ENCODE results near the gene PSMD11.

The PSMD11 gene

DNA sequence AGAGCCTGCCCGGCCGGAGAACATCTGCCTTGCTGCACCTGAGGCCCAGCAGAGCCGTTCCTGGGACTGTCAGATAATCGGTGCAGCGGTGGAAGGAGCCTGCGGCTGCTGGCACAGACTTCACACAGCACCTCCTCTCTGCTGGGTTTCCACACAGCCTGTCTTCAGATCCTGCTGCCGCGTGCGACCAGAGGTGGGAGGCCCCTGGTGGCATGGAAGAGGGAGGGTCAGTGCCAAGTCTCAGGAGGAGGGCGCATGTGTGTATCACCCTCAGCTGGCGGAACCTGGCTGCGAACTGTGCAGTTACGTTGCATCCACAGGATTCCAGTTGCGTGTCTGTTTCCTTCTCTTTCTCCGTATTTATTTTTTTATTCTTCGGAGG lies 45.8 kb downstream of the PSMD11 start:
- DNase-seq (ENCODE audit: low spot score), result no peak

GRCh38 chr17:32491371-32492263 lies 47.3 kb downstream of the PSMD11 start:
- DNase-seq (ENCODE audit: low spot score), result no peak

GRCh38 chr17:32492264-32492589 lies 47.9 kb downstream of the PSMD11 start:
- no peak for DNase-seq (ENCODE audit: low spot score)

DNA sequence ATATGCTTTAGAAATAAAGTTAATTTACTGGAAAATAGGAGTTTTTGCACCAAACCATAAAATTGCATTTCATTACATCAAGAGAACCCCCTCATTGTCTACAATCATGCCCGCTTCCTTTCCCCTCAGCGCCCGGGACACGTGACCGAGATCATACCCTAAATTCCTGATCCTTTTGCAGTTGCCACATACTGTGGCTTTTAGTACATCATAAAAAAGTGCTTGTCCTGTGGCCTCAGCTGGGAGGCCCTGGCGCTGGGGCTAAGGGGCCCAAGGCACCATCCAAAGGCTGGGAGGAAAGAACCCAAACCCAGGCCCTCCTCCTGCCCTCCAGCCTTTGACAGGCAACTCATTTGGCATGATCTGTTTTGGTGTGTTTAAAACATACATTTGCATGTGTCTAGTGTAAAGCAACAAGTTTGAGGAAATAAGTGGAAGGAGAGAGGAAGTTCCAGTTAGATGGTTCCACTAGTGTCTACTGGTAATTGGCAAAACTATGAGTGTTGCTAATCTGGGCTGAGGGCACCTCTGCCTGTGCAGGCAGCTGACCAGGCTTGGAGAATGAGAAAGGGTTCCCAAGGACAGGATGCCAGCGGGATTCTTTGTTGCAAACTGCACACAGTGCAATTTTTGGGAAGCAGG lies 48.5 kb downstream of the PSMD11 start:
- no peak for DNase-seq (ENCODE audit: low spot score)

GRCh38 chr17:32493571-32493970 lies 49.3 kb downstream of the PSMD11 start:
- no peak for DNase-seq (ENCODE audit: low spot score)

DNA sequence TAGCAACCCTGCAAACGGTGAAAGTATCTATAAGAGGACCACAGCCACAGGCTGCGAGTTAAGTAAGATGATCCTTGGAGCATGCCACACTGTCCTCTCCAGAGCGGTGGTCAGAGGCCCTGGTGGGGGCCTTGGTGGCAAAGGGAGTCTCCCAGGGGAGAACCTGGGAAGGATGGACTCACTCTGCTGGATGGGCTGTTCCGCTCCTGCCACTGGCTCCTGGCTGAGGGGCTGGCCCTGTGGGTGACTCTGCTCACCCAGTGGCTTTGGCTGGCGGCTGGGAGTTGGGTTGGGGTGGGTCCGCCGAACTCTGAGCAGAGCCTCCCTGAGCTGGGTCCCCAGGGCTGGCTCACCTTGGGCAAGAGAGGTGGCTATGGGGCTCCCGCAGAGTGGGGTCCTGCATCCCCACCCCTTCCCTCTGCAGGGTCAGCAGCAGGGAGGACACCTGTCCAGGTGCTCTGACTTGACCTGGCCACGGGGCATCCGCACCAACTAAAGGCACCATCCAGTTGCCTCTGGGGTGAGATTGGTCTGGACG lies 49.7 kb downstream of the PSMD11 start:
- no peak for DNase-seq (ENCODE audit: low spot score)

DNA sequence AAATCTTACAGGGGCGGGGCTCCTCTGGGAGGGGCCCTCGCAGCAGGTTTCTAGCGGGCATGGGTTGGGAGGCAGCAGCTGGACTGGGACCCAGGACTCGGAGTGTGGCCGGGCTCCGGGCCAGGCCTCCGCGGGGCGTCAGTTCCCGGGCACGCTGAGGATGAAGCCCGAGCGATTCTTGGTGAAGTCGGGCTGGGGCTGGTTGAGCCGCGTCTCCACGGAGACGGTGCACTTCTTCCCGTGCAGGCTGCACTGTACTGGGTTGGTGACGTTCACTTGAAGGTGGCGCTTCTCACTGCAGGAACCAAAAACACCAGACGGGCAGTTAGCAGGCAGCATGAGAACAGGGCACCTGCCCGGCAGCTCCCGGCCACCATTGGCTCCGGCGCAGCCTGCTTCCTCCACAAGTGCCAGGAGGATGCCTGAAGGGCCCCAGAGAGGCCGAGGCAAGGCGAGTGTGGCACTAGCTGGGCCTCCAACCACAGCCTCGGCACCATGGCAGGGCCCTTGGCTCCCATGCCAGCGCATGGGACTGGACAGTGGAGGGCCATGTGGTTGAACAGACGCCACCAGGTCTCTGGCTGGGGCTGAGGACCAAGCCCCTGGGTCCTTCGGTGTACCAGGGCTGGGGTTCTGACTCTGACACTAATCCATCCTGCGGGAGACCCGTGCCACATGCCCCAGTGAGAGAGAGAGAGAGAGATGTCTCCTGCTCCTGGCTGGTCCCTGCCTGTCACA lies 50.5 kb downstream of the PSMD11 start:
- no peak for DNase-seq (ENCODE audit: low spot score)

- no peak for DNase-seq (ENCODE audit: low spot score)
Measured at GRCh38 chr17:32495359-32496231, 51.3 kb downstream of the PSMD11 start.

DNA sequence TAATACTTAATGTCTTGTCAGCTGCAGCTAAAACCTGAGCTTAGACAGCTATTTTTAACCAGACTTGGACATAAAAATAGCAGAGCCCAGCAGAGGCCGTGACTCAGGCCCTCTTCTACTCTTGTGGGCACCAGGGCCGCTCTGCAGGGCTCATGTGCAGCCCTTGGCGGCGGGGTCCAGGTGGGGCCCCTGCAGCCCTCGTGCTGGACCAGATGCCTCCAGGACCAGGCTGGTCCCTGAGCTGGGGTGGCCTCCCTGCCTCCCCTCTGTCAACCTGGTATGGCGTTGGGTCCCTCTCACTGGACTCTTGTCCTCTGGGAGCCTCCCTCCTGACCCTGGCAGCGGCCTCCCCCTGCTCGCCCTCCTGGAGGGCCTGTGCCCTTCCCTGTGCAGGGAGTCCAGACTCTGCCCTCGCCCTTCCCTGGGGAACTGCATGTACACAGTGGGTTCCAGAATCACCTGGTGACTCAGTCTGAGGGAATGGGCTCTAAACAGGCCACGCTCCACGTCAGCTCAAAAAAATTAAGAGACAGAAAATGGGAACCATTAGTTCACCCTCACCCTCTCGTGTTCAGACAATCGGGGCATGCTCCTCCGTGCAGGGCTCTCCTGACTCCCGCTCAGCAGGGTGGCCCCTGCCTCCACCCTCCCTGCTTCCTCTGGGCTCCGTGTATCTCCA lies 52.2 kb downstream of the PSMD11 start:
- DNase-seq (ENCODE audit: low spot score), result no peak

GRCh38 chr17:32497431-32498205 lies 53.3 kb downstream of the PSMD11 start:
- DNase-seq (ENCODE audit: low spot score), result no peak

- no peak for DNase-seq (ENCODE audit: low spot score)
Measured at GRCh38 chr17:32498391-32498790, 54.1 kb downstream of the PSMD11 start.

GRCh38 chr17:32502013-32502412 lies 57.7 kb downstream of the PSMD11 start:
- no peak for DNase-seq (ENCODE audit: low spot score)

DNA sequence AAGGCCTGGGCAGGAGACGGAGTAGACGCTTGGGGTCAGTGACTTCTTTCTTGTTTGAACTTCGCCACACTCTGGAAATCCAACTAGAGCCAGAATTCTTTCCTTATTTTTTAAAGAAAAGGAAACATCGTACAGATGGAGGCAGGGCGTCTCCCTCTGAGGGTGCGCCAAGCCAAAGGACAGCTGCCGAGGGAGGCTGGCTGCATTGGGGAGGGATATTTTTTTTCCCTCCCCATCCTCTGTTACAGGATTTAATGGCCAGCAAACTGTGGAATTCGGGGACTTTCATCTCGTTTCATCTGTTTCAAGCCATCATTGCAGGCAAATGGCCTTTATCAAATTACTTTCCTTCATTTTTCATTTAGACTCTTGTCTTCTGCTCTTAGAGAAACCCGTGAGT lies 58.4 kb downstream of the PSMD11 start:
- DNase-seq (ENCODE audit: low spot score), result no peak

GRCh38 chr17:32503251-32504165 lies 59.2 kb downstream of the PSMD11 start:
- no peak for DNase-seq (ENCODE audit: low spot score)

GRCh38 chr17:32504166-32504990 lies 60.1 kb downstream of the PSMD11 start:
- DNase-seq (ENCODE audit: low spot score), result no peak

GRCh38 chr17:32508926-32509325 lies 64.6 kb downstream of the PSMD11 start:
- no peak for DNase-seq (ENCODE audit: low spot score)

DNA sequence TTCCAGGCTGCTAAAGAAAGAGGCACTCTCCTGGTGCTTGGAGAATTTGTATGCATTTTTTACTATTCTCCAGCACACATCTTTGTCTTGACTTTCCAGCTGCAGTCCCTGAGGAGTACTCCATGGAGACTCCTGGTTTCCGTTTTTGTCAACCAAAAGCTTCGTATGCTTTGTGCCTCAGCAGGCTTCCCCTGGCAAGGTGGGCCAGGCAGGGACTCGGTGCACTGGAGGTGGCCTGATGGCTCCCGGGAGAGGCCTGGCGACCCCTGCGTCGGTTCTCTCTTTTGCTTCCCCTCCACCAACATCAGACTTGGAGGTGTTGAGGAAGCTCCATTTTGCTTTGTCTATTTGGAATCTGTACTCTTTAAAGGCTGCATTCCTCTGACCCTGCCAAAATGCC lies 66.2 kb downstream of the PSMD11 start:
- DNase-seq (ENCODE audit: low spot score), result no peak

- no peak for DNase-seq (ENCODE audit: low spot score)
Measured at GRCh38 chr17:32512328-32512727, 68.0 kb downstream of the PSMD11 start.
